A673 (cell line): ENCODE data around the gene CFAP20DC. TPM values are rescaled to one million over a fixed set of nuclear protein-coding genes. Genes with fewer than 3 reads are reported as not detected.

Source experiments
- BruUV-seq: library from RNA; stranded (reverse); fragments of 400-500 nt; replicated peaks from 2 replicates; lab custom pipeline; 2021; lab: Mats Ljungman, UMichigan
- CTCF ChIA-PET: fragments of 300-600 bp; sonication (Branson Sonifier 250); formaldehyde crosslinking; loops from one replicate; lab custom pipeline; 2022; ENCODE audit warnings: antibody characterized with exemption; lab: Charles Lee
- POLR2A ChIA-PET: fragments of 300-600 bp; sonication (Branson Sonifier 250); formaldehyde crosslinking; loops from one replicate; lab custom pipeline; 2022; ENCODE audit warnings: antibody characterized with exemption; ENCODE audit not compliant: low non-redundant PET; lab: Charles Lee
- DNase-seq: peaks from one replicate; pipeline ENCODE4 v3.0.0-alpha.2; 2015; ENCODE audit warnings: low spot score
- H3K27ac ChIP-seq: fragments of 200-600 bp; sonication (generic); 2 replicates; pipeline ENCODE4 v1.5.1; 2016; ENCODE audit warnings: mixed run types, low read depth, mild to moderate bottlenecking, mixed read lengths, antibody characterized with exemption, low read length; ENCODE audit not compliant: poor library complexity, severe bottlenecking
- H3K27me3 ChIP-seq: fragments of 200-600 bp; sonication (generic); replicated peaks from 2 replicates; pipeline ENCODE4 v1.6.1; 2017; ENCODE audit warnings: mixed run types, low read depth, mild to moderate bottlenecking, mixed read lengths, antibody characterized with exemption, low read length; ENCODE audit not compliant: insufficient read depth, poor library complexity
- H3K36me3 ChIP-seq: fragments of 200-600 bp; sonication (generic); 2 replicates; pipeline ENCODE4 v1.6.1; 2016; ENCODE audit warnings: mixed run types, mild to moderate bottlenecking, mixed read lengths, antibody characterized with exemption, low read length; ENCODE audit not compliant: insufficient read depth, poor library complexity, severe bottlenecking
- H3K4me1 ChIP-seq: fragments of 200-600 bp; sonication (generic); 2 replicates; pipeline ENCODE4 v1.6.1; 2017; ENCODE audit warnings: mixed run types, mild to moderate bottlenecking, mixed read lengths, antibody characterized with exemption, low read length; ENCODE audit not compliant: insufficient read depth, poor library complexity, severe bottlenecking
- H3K4me3 ChIP-seq: fragments of 200-600 bp; sonication (generic); 2 replicates; pipeline ENCODE4 v1.5.1; 2016; ENCODE audit warnings: low read depth, mixed run types, mild to moderate bottlenecking, mixed read lengths, low read length; ENCODE audit not compliant: poor library complexity, severe bottlenecking
- H3K9me3 ChIP-seq: fragments of 200-600 bp; sonication (generic); 2 replicates; pipeline ENCODE4 v1.6.1; 2016; ENCODE audit warnings: mixed run types, low read depth, mild to moderate bottlenecking, mixed read lengths, antibody characterized with exemption, low read length; ENCODE audit not compliant: poor library complexity, severe bottlenecking
- EZH2 ChIP-seq: fragments of 200-600 bp; sonication (generic); IDR thresholded peaks from 2 replicates; pipeline ENCODE4 v1.6.1; 2017; ENCODE audit warnings: borderline replicate concordance, low read depth, mild to moderate bottlenecking, mixed read lengths, antibody characterized with exemption, low read length; ENCODE audit not compliant: poor library complexity, severe bottlenecking
- intact Hi-C: fragments of 100-400 bp; cut with micrococcal nuclease; formaldehyde crosslinking; loops from one replicate; pipeline ENCODE4 v1.10.0; 2022; ENCODE audit not compliant: unreplicated experiment
- total RNA-seq: library from RNA; stranded (reverse); gene quantifications from 2 replicates; pipeline ENCODE4 v1.2.3, GENCODE V29; 2021
- TF ChIP-seq, protein P1 (sequence below): fragments of 300-800, 200-600 bp; sonication (generic); conservative IDR thresholded peaks from 2 replicates; pipeline ENCODE4 v1.5.1; 2017; ENCODE audit warnings: low read depth, mild to moderate bottlenecking, antibody characterized with exemption, low read length, moderate library complexity, mixed read lengths

CFAP20DC gene
- total RNA-seq, 1 experiment from 2014 or later = 1.3 TPM

DNA sequence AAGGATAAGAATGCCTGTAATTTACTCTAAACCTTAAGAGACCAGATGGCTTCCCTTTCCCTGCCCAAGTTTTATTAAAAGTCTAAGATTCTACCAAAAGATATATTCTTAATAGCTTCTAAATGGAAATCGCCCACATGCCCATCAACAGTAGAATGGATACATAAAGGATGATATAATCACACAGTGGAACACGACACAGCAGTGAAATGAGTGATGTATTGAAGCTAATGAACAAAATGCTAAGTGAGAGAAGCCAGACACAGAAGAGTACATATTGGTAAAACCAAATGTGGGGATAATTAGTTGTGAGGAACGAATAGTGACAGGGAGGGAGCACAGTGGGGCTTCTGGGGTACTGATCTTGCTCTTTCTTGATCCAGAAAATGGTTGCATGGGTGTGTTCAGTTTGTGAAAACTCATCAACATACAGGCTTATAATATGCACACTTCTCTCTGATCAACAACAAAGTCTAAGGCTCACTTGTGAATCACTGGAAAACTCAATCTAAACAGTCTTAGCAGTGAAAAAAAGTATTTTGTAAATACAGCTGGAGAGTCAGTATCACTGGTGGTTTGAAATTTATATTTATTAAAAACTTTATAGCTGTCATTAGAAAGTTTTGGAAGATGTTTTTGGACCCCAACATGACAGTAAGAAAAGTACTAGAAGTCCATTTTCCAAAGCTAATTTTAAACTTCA, 212.5 kb downstream of the CFAP20DC start:
- H3K9me3 ChIP-seq = no peaks in the 10 kb centered on the region
- CTCF ChIA-PET = no interaction called here
- BruUV-seq = no TSS peak
- H3K4me1 ChIP-seq = no peaks in the 10 kb centered on the region
- no peak for DNase-seq
- no peak overlapping the region for H3K27ac ChIP-seq
- no peaks in the 10 kb centered on the region for H3K36me3 ChIP-seq
- POLR2A ChIA-PET = no interaction called here
- intact Hi-C loops = no loop called here
- peaks cover 4% of the 10 kb centered on the region for H3K27me3 ChIP-seq
- TF ChIP-seq, protein P1, sequence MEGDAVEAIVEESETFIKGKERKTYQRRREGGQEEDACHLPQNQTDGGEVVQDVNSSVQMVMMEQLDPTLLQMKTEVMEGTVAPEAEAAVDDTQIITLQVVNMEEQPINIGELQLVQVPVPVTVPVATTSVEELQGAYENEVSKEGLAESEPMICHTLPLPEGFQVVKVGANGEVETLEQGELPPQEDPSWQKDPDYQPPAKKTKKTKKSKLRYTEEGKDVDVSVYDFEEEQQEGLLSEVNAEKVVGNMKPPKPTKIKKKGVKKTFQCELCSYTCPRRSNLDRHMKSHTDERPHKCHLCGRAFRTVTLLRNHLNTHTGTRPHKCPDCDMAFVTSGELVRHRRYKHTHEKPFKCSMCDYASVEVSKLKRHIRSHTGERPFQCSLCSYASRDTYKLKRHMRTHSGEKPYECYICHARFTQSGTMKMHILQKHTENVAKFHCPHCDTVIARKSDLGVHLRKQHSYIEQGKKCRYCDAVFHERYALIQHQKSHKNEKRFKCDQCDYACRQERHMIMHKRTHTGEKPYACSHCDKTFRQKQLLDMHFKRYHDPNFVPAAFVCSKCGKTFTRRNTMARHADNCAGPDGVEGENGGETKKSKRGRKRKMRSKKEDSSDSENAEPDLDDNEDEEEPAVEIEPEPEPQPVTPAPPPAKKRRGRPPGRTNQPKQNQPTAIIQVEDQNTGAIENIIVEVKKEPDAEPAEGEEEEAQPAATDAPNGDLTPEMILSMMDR = no peak
- TF ChIP-seq EZH2 = no peak
- H3K4me3 ChIP-seq = no peak overlapping the region

DNA sequence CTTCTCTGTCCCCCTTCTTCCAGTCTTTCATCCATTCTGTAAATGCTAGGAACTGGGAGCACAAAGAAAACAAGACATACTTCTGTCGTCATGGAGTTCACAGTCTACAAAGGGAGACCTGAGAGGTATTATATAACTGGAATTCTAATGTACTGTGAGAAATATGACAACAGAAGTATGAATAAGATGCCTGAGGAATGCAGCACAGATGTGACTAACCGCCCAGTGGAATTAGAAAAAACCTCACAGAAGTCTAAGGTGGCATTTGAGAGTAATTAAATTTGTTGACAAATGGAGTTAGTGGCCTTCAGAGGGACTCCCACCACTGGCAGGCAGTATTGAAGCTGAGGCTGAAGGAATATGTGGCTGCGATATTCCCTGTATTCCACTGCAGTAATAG, 214.7 kb downstream of the CFAP20DC start:
- CTCF ChIA-PET = no interaction called here
- Histone ChIP-seq H3K27ac (no peak overlapping the region), H3K9me3 (no peaks in the 10 kb centered on the region), H3K27me3 (peaks cover 4% of the 10 kb centered on the region), H3K4me3 (no peak overlapping the region), H3K4me1 (no peaks in the 10 kb centered on the region), H3K36me3 (no peaks in the 10 kb centered on the region)
- intact Hi-C loops = no loop called here
- no peak for DNase-seq
- no TSS peak for BruUV-seq
- TF ChIP-seq, protein P1 = no peak
- no peak for TF ChIP-seq EZH2
- POLR2A ChIA-PET = no interaction called here

DNA sequence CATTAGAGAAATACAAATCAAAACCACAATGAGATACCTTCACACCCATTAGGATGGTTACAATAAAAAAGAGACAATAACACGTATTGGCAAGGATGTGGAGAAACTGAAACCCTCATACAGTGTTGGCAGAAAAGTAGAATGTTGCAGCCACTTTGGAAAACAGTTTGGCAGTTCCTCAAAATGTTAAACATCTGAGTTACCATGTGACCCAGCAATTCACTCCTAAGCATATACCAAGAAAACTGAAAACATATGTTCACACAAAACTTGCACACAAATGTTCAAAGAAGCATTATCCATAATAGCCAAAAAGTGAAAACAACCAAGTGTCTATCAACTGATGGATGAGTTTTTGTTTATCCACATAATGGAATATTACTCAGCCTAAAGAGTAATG, 216.3 kb downstream of the CFAP20DC start:
- Histone ChIP-seq H3K9me3 (no peaks in the 10 kb centered on the region), H3K27ac (no peak overlapping the region), H3K4me3 (no peak overlapping the region), H3K27me3 (peaks cover 4% of the 10 kb centered on the region), H3K36me3 (no peaks in the 10 kb centered on the region), H3K4me1 (no peaks in the 10 kb centered on the region)
- ChIA-PET CTCF (no interaction called here), POLR2A (no interaction called here)
- DNase-seq = no peak
- intact Hi-C loops = no loop called here
- TF ChIP-seq EZH2 = no peak
- TF ChIP-seq, protein P1 = no peak
- no TSS peak for BruUV-seq
